Activated CD8-positive, alpha-beta memory T cell treated with anti-CD3 and anti-CD28 coated beads, Interleukin-2, amount 50 U/mL, for 48 hours (primary cell): ENCODE results near the gene EIF4E1B.

Experiments used
- DNase-seq: peaks from one replicate; pipeline ENCODE4 v3.0.0-alpha.2; 2020

The EIF4E1B gene

DNA sequence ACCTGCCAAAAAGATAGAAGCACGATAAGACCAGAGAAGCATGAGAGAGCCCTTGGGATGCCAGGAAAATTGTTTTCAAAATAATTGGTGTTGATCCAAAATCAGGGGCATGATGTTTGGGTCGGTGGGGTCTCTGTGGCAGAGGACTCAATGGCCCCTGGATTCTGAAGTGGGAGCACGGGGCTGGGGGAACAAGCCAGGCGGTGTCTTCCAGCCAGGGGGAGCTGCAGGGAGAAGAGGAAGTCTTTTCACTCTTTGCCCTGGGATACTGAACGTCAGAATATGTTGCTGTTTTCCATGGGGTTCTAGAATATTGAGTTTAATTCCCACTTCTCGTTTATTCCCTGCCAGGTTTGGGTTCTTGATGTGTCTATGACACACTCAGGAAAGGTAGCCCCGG lies 37.2 kb downstream of the EIF4E1B start:
- DNase-seq = no peak

DNA sequence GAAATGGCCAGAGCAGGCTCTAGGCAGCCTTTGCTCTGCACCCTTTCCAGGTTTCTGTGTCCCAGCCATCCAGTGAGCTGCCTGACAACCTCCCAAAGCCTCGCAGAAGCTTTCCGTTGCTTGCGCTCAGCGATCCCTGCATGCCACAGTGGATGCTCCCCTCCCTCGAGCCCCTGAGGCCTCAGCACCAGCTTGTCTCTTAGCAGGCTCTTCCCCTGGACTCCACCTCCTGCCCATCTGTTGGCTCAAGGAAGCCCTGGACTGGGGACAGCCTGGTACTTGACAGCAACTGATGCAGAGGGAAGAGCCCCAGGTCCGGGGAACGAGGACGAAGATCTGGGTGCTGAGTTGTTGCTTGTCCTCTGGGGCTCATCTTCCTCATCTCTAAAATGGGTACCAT lies 40.0 kb downstream of the EIF4E1B start:
- DNase-seq = no peak

DNA sequence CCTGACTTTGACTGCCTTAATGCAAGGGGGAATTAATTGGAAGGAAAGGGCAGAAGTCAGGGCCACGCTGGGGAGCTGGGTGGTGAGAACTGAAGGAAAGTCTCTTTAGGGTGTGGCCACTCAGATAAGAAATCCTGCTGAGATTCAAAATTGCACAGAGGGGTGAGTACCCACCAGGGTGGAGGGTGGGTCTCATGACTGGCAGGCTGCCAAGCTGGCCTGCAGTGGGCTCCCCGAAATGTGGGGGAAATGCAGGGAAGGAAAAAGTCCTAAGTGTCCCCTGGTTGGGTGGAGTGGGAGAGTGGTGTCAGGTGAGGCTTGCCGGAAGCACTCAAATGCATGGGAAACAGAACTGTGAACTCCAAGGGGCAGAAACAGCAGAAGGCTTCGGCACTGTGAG lies 40.9 kb downstream of the EIF4E1B start:
- no peak for DNase-seq

DNA sequence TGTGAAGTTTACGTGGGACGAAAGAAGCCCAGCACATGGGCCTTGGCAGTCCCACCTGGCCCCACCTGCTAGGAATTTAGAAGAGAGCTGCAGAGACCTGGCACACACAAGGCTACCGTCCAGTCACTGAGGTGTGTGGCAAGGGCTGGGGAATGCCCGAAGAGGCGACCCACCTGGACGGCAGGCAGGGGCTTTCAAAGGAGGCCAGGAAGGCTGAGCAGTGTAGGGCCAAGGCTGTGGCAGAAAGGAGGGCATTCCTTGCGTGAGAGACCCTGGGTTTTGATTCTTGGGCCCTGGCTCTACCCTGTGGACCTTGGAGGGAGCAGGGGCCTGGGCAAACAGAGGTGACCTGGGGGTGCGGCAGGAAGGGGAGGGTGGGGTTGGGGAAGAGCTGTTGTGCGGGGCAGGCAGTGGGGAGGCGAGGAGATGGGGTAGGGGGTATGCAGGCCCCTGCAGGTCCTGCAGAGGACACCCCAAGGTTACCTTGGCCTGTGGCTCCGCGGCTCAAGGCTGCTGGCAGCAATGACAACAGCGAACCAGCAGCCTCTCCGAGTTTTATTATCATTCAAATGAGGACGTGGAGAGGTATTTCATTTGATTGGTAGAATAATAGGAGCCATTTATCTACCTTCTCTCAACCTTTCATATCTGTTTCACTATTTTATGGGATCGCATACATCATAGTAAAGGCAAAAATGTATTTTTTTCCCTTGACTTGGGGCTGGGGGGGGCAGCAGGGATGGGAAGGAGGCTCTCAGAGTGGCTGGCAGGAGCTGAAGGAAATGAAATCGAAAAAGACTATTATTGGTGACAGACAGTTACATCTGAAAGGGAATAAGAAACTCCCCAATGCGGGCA lies 41.6 kb downstream of the EIF4E1B start:
- DNase-seq = no peak

DNA sequence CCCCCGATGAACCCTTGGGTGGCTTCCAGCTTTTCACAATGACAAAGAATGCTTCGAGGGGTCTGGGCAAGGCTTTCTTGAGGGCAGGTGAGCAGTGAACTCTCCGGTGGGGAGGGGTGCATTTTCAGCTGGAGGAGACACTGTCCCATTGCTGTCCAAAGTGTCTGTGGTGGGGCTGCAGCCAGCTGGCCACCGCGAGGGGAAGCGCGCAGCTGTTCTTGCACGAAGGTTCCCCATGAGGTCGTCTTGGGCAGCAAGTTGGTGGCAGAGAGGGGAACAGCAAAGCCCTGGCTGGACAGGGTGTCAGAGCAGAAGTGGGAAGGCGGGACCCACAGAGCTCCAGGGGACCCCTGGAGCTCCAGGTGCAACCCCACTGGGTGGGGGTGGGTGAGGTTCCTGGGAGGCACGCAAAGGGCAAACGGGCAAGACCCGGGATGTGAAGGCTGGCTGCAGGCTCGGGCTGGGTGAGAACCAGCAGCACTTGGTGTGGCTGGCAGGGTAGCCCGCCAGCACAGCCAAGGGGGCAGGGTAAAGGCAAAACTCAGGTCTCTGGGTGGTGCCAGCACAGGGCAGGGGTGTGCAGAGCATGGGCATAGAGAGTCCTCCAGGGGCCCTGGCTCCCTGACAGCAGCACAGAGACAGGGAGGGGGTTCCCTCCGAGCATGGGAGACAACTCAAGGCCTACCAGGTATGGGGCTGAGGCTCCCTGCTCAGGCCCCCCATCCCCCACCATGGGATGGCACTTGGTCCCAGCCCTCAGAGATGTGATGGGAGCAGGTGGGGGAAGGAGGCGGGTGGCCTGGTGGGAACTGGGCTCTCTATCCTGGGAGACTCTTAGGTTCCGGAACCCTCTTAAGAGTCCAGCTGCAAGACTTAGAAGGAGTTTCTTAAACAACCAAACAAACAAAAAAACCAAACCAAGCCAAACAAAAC lies 43.4 kb downstream of the EIF4E1B start:
- no peak for DNase-seq

DNA sequence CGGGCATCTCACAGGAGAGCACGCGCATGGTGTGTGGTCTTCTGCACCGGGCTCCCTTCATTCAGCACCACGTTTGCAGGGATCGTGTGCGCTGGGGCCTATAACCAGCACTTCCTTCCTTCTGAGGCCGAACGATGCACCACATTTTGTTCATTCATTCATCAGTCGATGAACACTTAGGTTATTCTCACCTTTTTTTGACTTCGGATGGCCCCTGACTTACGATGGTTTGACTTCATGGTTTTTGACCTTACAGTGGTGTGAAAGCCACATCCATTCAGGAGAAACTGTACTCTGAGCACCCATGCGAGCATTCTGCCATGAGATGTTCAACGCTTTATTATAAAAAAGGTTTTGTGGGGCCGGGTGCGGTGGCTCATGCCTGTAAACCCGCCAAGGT lies 44.3 kb downstream of the EIF4E1B start:
- no peak for DNase-seq

DNA sequence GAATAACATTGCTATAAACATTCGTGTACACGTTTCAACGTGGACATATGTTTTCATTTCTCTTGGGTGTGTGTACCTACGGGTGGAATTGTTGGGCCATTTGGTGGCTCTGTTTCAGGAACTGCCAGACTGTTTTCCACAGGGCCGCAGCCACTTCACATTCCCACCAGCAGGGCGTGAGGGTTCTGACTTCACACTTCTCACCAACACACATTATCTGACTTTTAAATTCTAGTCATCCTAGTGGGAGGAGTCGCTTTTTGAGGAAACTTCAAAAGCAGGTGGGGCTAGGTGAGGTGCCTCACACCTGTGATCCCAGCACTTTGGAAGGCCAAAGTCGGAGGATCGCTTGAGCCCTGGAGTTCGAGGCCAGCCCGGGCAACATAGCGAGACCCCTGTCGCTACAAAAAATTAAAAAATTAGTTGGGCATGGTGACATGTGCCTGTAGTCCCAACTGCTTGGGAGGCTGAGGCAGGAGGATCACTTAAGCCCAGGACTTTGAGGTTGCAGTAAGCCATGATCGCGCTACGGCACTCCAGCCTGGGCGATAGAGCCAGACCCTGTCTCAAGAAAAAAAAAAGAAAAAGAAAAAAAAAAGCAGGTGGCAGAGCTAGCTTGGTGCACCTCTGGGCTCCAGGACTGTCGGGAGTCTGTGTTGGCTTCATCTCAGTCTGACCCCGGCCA lies 45.3 kb downstream of the EIF4E1B start:
- DNase-seq = no peak

DNA sequence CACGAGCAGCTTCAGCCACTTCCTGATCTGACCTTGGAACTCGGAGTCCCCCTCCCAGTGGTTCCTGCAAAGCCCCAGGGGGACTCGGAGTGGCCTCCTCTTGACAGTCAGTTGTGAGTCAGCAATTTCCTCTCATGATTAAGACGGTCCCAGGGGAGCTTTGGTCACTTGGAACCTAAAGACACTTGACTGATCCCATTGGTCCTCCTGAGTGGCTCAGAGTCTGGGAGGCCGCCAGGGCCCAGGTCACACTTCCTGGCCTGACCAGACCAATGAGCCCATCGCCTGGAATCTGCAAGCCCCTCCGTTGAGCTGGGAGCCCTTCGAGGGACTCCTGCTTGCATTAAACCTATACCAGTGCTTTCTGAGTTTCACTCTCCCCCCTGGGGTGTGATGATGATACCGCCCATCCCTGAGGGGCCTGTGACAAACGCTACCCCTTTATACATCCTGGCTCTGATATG lies 45.9 kb downstream of the EIF4E1B start:
- no peak for DNase-seq

DNA sequence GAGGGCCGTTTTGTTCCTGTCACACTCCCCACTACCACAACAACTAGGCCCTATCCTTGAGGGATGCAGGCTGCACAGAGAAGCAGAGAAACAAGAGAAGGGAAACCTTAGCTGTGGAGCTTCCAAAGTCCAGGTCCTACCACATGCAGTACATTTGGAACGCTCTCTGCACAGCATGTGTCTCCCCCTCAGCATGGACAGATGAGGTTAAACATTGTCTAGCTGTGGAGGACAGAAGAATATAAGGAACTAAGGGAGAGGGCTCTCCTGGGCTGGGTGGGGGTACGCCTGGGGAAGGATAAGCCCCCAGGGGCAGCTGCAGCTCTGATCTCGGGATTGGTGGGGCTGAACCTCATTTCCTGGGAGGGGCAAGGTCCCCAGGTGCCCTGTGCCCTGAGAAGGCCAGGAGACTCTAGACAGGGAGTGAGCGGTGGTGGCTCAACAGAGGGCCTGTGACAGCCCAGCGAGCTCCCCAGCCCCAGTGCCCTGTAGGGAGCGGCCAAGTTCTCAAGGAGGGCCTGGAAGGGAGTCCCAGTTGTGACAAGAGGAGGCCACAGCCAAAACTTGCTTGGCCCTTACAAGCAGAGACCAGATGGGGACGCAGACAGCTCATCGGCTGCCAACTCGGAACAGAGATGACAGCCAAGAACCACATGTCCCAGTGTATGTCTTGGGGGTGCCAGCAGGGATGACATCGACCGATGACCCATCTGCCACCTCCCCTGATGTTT lies 46.9 kb downstream of the EIF4E1B start:
- DNase-seq = no peak

DNA sequence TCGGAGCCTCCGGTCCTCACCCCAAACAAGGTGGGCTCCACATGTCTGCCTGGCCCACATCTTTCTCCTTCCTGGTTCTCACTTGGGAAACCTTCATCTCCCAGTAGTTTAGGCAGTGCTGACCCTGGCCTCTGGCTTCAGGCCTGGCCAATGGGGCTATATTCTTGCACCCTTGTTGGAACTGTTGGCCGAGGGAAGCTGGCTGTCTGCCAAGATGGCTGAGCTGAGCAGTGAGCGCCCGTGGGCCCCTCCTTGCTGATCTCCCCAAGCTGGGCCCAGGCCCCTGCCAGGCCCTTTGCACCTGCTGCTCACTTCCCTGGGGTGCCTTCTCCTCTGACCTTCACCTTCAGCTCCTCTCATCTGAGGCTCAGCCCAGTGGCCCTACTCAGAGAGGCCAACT lies 48.1 kb downstream of the EIF4E1B start:
- DNase-seq = no peak

DNA sequence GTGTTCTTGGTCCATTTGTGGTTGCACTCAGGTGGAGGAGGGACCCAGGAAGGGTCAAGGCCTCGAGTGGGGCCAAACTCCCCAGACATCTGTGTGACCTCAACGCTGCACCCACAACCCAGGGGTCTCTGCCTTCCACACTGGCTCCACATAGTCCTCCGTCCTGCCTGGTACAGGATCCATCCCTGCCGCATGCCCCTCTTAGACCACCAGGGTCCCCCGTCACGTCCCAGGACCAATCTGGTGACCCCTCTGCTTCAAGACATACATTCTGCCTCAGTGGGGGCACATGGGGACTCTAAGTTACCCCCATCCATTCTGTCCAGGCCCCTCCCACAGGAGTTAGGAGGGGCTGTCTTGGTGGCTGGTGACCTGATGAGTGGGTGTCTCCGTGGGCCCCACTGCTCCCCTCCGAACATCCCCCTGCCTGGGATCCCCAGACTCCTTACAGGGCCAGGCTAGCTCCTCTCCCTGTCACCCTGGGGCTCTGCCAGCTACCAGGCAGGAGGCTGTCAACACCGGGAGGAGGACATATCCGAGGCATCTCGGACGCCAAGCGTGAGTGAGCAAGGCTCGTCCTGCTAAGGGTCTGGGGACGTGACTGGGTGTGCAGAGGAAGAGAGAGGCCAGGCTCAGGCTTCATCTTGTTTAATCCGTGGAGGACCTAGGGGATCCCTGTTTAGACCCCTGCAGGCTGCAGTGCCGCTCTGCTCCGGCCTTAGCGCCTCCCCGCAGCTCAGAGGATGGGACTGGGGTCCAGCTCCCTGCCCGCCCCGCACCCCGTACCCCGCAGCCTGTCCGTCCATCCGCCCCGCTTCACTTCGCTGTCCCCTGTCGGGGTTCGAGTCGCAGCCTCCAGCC lies 49.1 kb downstream of the EIF4E1B start:
- DNase-seq = no peak

DNA sequence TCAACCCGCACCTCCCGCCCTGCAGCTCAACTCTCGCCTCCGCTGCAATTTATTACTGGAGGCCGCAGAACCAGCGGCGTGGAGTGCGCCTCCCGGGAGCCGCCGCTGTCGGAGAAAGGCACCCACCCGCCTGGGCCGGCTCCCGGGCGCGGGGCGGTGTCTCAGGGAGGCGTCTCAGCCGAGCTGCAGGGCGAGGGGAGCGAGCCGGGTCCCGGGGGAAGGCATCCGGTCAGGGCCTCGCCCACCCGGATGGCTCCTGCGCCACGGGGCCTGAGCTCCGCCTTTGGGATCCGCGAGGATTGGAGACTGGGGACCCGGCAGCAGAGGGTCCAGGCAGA lies 49.7 kb downstream of the EIF4E1B start:
- DNase-seq = no peak

DNA sequence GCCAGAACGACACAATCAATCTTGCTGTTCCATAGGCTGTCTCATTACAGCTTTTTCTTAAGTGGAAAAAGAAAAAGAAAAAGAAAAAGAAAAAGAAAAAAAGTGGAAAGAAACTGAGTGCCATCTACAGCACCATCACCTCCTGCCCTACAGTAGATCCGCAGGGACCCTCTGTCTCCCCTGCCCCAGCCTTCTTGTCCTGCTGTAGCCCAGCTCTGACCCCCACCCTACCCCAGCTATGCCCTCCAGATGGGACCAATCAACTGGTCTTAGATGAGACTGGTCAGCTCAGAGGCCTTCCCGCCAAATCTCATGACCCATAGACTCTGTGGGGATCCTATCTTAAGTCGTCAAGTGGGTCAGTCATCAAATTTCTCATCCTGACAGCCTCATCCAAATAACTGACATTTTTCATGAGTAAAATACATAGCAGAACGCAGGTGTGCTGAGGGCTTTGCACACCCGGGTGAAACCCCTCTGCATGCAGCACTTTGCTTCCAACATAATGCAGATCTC lies 51.6 kb downstream of the EIF4E1B start:
- no peak for DNase-seq

DNA sequence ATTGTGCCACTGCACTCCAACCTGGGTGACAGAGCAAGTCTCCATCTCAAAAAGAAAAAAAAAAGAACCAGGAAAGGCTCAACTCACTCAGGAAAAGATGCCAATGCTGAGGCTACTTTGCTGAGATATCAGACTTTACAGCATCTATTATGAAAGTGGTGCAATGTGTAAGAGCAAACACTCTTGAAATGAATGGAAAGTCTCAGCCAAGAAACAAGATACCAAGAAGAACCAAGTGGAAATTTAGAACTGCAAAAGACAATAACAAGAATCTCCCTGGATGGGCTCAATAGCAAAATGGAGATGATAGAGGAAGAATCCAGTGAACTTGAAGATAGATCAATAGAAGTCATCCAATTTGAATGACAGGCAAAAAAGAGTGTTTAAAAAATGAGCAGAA lies 54.5 kb downstream of the EIF4E1B start:
- DNase-seq = no peak

DNA sequence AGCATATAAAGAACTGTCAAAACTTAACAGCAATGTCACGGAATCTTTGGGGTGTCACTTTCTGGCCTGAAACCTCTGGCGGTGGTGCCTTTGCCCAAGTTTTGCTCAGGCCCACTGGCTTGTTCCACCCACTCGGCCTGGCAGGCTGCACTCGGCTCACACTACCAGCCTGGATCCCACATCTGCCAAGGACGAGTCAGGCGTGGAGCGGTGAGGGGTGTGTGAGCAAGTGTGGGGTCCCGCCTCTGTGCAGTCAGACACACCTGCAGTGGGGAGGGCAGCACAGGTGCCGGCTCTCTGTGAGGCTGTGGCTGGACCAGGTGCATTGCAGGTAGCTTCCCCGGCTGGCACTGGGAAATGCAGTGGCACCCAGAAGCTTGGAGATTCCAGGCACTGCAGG lies 56.8 kb downstream of the EIF4E1B start:
- no peak for DNase-seq

DNA sequence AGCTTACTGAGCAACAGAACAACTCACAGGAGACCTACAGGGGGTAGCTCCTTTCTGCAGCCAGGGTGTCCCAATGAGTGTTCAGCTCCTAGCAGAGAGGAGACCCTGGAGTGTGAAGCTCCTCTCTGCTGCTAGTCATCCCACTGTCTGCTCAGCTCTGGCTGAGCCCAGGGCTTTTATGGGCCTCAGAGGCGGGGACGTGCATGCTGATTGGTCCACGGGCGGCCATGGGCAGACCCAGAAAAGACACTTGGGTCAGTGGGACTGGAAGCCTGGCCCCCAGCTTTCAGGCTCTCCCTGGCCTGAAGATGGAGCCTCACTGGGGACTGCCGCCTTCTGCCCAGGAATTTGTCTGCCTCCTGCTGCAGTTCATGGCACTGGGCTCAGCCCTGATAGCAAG lies 57.4 kb downstream of the EIF4E1B start:
- DNase-seq = no peak

DNA sequence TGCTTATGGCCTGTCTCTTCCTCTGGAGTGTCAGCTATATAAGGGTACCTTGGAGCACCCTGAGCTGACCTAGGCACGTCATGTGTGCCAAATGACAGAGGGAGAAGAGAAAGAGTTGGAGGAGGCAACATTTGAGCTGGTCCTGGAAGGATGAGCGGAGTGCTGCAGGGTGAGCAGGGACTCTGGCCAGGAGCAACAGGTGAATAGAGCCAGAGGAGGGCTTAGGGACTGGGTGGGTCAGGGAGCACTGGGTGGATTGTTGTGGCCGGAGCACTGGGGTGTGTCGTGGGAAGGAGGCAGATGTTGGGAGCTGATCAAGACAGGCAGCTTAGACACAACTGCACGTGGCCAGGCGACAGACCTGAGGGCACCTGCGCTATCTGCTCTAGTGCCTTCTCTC lies 60.4 kb downstream of the EIF4E1B start:
- DNase-seq = no peak

DNA sequence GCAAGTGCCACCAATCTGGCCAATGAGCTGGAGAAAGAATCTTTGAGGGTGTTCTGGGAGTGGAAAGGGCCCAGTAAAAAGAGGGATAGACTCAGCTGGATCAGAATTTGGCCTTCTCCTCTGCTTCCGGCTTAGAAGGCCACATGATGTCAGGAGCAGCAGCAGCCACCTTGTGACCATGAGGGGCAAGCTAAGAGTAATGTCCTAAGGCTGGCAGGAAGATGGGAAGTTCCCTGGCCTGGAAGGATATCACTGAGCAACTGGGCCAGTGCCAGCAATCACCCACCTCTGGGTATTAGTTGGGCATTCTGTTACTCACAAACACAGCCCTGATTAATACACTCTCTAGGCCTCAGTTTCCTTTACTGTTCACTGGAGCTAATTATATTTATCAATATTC lies 61.0 kb downstream of the EIF4E1B start:
- DNase-seq = no peak

DNA sequence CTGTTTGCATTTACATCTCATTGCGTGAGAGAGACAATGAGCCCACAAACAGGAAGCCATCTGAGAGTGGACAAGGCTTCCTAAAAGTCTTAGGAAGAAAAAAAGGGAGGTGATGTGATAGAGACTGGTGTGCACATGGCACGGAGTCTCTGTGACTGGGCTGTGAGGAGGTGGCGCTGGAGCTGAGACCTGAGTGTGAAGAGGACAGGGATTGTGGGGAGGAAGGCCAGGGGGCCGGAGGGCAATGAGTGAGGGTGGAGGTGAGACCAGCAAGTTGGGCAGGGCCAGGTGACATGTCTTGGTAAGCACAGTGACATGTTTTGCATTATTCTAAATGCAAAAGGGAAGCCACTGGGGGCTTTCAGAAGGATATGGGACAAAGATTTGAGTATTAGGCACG lies 61.9 kb downstream of the EIF4E1B start:
- DNase-seq = no peak

DNA sequence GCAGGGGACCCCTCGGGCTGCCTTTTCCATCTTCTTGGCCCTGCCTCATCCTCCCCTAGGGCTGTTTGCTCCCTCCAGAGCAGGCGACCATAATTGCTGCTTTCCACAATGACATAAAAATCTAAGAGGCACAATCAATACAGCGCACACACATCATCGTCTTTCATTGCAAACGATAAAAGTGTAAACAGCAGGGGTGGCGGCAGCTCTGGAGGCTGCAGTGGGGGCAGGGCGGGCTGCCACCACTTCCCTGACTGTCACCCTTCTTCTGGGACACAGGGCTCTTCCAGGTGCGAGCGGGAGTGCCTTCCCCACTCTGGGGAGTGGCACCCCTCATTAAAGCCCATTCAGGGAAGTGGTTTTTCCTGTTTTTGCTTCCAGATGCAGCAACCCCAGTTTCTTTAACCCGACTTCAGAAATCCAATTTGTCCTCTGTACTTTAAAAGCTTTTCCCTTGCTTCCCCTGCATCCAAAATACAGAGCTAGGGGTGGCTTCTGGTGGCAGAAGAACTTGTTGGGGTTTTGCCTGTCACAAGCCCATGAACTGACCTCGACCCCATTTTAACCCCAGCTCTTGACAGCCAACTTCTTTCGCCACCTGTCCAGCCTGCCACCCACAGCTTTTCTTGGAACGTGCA lies 62.5 kb downstream of the EIF4E1B start:
- no peak for DNase-seq

DNA sequence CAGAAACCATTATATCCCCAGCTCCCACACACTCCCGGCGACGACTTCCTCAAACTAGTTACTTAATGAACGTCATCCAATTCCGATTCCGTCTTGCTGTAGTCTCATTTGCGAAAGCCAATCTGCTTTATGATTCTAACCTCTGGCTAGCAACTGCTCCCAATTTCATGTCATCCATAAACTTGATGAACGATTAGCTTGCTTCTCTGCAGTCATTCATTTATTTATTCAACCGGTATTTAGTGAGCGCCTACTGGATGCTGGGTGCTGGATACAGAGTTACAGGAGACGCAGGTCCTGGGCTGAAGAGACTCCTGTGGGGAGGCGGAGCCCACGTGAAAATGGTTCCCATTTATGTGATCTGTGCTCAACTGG lies 63.0 kb downstream of the EIF4E1B start:
- no peak for DNase-seq
